Right lobe of liver (tissue), 6 donors: ENCODE measurements around the gene KRTAP5-1. TPM values are rescaled to one million over a fixed set of nuclear protein-coding genes. Genes with fewer than 3 reads are reported as not detected.

ENCODE experiments used
- ATAC-seq, 4 donors: fragments of 200-7000 bp; cut with Tn5 transposase; one replicate each; pipeline ENCODE4 v1.9.1; 2020; ENCODE audit warnings: mild to moderate bottlenecking in 4 of 4, moderate library complexity in 4 of 4
- DNase-seq, 3 donors: peaks; one replicate each; pipeline ENCODE4 v3.0.0-alpha.2; 2020
- H3K27ac ChIP-seq, 3 donors: fragments of 200-600 bp; one replicate each; pipeline ENCODE4 v1.8.0; 2022
- H3K27me3 ChIP-seq, 2 donors: fragments of 200-600 bp; one replicate each; pipeline ENCODE4 v1.8.0; 2022
- H3K36me3 ChIP-seq, 4 donors: fragments of 200-600 bp; sonication (generic) in 1 of 4; one replicate each; pipeline versions ENCODE4 v1.5.1 to v1.8.0; 2017 to 2022; ENCODE audit warnings: control low read depth in 1 of 4
- H3K4me1 ChIP-seq, 4 donors: fragments of 200-600 bp; sonication (generic) in 1 of 4; one replicate each; pipeline versions ENCODE4 v1.5.1 to v1.8.0; 2017 to 2022; ENCODE audit warnings: control low read depth in 1 of 4
- H3K4me3 ChIP-seq, 3 donors: fragments of 200-600 bp; one replicate each; pipeline ENCODE4 v1.8.0; 2022
- H3K9me3 ChIP-seq, 4 donors: fragments of 200-600 bp; sonication (generic) in 1 of 4; one replicate each; pipeline versions ENCODE4 v1.5.1 to v1.8.0; 2017 to 2022; ENCODE audit warnings: control low read depth in 1 of 4
- CTCF ChIP-seq, 4 donors: fragments of 200-600 bp in 3 of 4; fragments of 450-650 bp in 1 of 4; IDR thresholded peaks; one replicate each; pipeline versions ENCODE4 v1.5.1 to v1.8.0; 2016 to 2022; ENCODE audit warnings: antibody characterized with exemption in 4 of 4, mild to moderate bottlenecking in 2 of 4
- POLR2A ChIP-seq: fragments of 450-650 bp; IDR thresholded peaks from one replicate; pipeline ENCODE4 v1.6.1; 2017; ENCODE audit warnings: antibody characterized with exemption, mild to moderate bottlenecking
- WGBS: methylation state at CpG from one replicate; pipeline ENCODE4 v1.1.6; 2018; ENCODE audit warnings: low coverage, low lambda C conversion rate; ENCODE audit not compliant: insufficient coverage; ENCODE audit errors: missing lambda C conversion rate; 5-methylcytosine and 5-hydroxymethylcytosine counted together
- intact Hi-C, 2 donors: fragments of 100-400 bp; cut with DNase I; formaldehyde crosslinking; loops; one replicate each; pipeline versions ENCODE4 v1.11.2 to v1.14.1; 2022
- total RNA-seq, 6 experiments: library from RNA; depleted of rRNA in 2 of 6; stranded (reverse); fragments of >200 nt in 2 of 6; fragmentation: NEBNext Ultra II Directional in 3 of 6; extraction: Animal tissue kit (Norgen Biotek cat#: 25700) in 3 of 6; gene quantifications; one replicate each; pipeline versions ENCODE4 v1.1.0 to v1.2.4, GENCODE V29; 2016 to 2023
- donor health status: DM: no; HTN: yes; CAD: no.
- donor health status: DM: no; HTN: no; CAD: no.
- donor health status: DM: no; HTN: no; CAD: no.
- donor health status: DM: no; HTN: yes; CAD: no.
- donor health status: DM: no; HTN: yes; CAD: no.

KRTAP5-1 gene
- total RNA-seq, 6 experiments from 2014 or later = not detected

- H3K36me3 ChIP-seq = peaks cover 0 to 7% (median 3%) of the 10 kb centered on the region in 4 donors
- intact Hi-C loops = no loop called here
- TF ChIP-seq POLR2A (no peak), CTCF (IDR thresholded peaks at IDR 0.05) (no peak)
These were observed 50.4 kb downstream of the KRTAP5-1 start for GRCh38 chr11:1534682-1535081.

More at GRCh38 chr11:1534682-1535081, 50.4 kb downstream of the KRTAP5-1 start:
- Histone ChIP-seq H3K27me3 (no peaks in the 10 kb centered on the region), H3K27ac (no peak overlapping the region), H3K4me3 (no peak overlapping the region), H3K4me1 (no peaks in the 10 kb centered on the region), H3K9me3 (no peaks in the 10 kb centered on the region)
- 40% methylated on average over 1 of the region's 14 CpGs for WGBS
- DNase-seq (no peak), ATAC-seq (no peak)

Other genes starting within 250 kb of the KRTAP5-1 start
- gene BRSK2, start 195.3 kb downstream of the KRTAP5-1 start, total RNA-seq = under 1 TPM in 2 of 6 experiments, not detected in 4; 0.12 to 0.49 TPM
- gene MOB2, start 98.5 kb downstream of the KRTAP5-1 start, total RNA-seq = 10 to 100 TPM in 5 of 6 experiments, 1 to 10 TPM in 1; 8.5 to 17.0 (median 14.1) TPM
- gene DUSP8, start 13.0 kb downstream of the KRTAP5-1 start, total RNA-seq = 10 to 100 TPM in 2 of 6 experiments, 1 to 10 TPM in 2, under 1 TPM in 2; 0.22 to 13.7 (median 4.4) TPM
- gene KRTAP5-2, start 13.0 kb upstream of the KRTAP5-1 start, total RNA-seq = not detected
- not detected for gene KRTAP5-3, start 23.2 kb upstream of the KRTAP5-1 start, total RNA-seq
- gene KRTAP5-4, start 36.9 kb upstream of the KRTAP5-1 start, total RNA-seq = not detected
- not detected for gene KRTAP5-5, start 44.5 kb upstream of the KRTAP5-1 start, total RNA-seq
- gene KRTAP5-6, start 111.9 kb upstream of the KRTAP5-1 start, total RNA-seq = 1 to 10 TPM in 3 of 6 experiments, under 1 TPM in 2, not detected in 1; 0.79 to 1.5 (median 1.2) TPM
- gene IFITM10, start 165.3 kb upstream of the KRTAP5-1 start, total RNA-seq = 10 to 100 TPM in 1 of 6 experiments, 1 to 10 TPM in 5; 1.3 to 11.4 (median 6.7) TPM
- gene CTSD, start 178.6 kb upstream of the KRTAP5-1 start, total RNA-seq = 1,000 to 10,000 TPM in 3 of 6 experiments, 100 to 1,000 TPM in 3; 515 to 1,549 (median 1,009) TPM
- under 1 TPM in 1 of 6 experiments, not detected in 5; 0.68 TPM for gene SYT8, start 249.7 kb upstream of the KRTAP5-1 start, total RNA-seq